Measurements from ENCODE around the gene CEP57L1. TPM values are rescaled to one million over a fixed set of nuclear protein-coding genes. Genes with fewer than 3 reads are reported as not detected.
A peak's percentile ranks its signal among the peaks of the same experiment; 100 is the strongest.
"Not testable (repeated sequence)": the region's sequence is repeated elsewhere in the genome, so short reads cannot be mapped to it uniquely, and the experiment has no call there.

The CEP57L1 gene
- total RNA-seq, 2 donors from 2014 or later = 7.7 to 11.2 TPM

DNA sequence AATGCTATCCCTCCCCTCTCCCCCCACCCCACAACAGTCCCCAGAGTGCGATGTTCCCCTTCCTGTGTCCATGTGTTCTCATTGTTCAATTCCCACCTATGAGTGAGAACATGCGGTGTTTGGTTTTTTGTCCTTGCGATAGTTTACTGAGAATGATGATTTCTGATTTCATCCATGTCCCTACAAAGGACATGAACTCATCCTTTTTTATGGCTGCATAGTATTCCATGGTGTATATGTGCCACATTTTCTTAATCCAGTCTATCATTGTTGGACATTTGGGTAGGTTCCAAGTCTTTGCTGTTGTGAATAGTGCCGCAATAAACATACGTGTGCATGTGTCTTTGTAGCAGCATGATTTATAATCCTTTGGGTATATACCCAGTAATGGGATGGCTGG is 52.9 kb downstream of the CEP57L1 start:
- intact Hi-C loops (cut with DNase I, micrococcal nuclease); ATAC-seq; DNase-seq: not testable (repeated sequence)

DNA sequence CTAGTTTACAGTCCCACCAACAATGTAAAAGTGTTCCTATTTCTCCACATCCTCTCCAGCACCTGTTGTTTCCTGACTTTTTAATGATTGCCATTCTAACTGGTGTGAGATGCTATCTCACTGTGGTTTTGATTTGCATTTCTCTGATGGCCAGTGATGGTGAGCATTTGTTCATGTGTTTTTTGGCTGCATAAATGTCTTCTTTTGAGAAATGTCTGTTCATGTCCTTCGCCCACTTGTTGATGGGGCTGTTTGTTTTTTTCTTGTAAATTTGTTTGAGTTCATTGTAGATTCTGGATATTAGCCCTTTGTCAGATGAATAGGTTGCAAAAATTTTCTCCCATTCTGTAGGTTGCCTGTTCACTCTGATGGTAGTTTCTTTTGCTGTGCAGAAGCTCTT is 53.4 kb downstream of the CEP57L1 start:
- DNase-seq; intact Hi-C loops (cut with DNase I, micrococcal nuclease); ATAC-seq: not testable (repeated sequence)

DNA sequence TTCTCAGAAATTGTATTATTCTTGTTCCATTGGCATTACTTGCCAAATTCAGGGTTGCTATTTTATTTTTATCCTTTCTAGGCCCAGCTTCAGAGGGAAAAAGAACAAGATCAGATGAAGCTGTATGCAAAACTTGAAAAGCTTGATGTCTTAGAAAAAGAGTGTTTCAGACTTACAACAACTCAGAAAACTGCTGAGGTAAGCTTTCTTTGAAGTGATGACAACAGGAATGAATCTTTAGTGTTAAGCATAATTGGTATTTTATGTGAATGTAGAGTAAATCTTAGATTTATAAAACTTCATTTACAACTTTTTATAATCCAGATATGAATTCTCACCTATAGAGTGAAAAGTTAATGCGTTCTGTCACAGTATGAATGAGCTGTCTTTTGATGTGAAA is 58.4 kb downstream of the CEP57L1 start:
- ATAC-seq = no peak
- DNase-seq = no peak
- intact Hi-C loops (cut with DNase I, micrococcal nuclease) = no loop called here

DNA sequence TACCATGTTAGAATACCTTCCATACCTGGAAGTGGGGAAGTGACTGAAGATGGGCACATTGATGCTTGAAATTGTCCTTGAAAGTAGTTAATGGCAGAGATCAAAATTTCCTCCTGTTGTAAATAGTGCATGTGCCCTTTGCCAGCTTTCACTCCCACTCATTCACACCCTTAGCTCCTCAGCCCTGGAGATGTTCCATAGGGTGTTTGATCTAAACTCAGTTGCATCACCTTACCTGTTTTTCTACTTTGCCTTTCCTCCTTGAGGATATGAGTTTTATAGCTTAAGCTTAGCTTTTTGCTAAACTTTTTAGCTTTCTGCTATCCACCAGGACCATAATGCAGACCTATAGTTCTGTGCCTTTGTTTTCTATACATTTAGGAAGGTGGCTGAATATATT is 69.0 kb downstream of the CEP57L1 start:
- intact Hi-C loops (cut with DNase I, micrococcal nuclease) = no loop called here
- DNase-seq (no peak), ATAC-seq (peak; percentile 35)

DNA sequence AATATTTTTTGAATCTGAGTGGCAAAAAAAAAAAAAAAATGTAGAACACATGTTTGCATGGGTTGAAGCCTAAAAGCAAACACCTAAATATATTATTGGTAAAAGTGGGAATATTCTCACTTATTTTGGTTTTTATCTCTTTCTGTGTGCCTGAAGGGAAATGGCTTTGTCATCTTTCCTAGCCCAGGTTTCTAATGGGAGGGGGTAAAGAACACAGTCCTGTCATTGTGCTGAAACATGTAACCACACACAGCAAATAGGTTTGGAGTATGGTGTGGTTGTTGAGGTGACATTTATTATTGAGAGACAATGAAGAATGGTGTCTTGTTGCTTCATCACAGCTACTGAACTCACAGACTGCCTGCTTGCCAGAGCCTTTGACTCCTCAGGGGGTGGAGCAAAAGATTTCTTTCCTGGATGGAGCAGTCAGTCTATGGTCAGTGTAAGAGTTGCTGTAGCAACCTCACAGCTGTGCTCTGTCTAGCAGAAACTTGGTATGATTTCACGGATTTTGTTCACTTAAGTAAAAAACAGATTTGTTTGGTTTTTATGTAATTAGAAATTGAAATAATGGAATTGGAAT is 70.2 kb downstream of the CEP57L1 start:
- DNase-seq (peak in 1 of 2 donors; percentile 39), ATAC-seq (peak; percentile 91)
- intact Hi-C loops (cut with DNase I, micrococcal nuclease) = no loop called here

DNA sequence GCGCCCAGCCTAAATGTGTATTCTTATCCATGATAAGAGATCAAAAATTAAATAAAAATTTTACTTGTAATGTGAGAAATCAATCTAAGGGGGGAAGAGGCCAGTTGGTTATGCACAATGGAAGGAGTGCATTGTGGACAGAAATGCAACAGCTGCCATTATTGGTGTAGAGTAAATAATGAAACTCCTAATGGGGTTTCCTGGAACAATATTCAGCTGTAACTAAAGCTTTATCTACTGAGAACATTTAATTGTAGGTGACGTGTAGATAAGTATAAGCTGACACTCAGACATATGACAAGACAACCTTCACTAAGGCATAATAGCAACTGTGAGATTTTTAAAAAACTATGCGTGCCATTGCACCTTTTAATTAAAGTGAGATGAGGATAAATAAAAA is 71.4 kb downstream of the CEP57L1 start:
- DNase-seq = no peak
- peak; percentile 41 for ATAC-seq
- intact Hi-C loops (cut with DNase I, micrococcal nuclease) = no loop called here

DNA sequence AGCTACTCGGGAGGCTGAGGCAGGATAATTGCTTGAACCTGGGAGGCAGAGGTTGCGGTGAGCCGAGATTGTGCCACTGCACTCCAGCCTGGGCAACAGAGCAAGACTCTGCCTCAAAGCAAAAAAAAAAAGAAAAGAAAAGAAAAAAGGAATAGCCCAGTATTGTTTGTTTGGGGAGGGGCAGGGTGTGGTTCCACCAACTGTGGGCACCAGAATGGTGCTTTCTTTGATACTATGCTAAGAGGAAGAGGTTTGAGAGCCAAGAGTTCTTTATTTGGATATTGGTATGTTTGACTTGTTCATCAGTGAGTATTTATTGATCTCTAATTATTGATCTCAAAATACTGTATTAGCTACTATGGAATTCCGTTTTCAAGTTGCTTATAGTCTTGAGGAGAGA is 72.3 kb downstream of the CEP57L1 start:
- DNase-seq (no peak), ATAC-seq (peak; percentile 75)
- intact Hi-C loops (cut with DNase I, micrococcal nuclease) = no loop called here

DNA sequence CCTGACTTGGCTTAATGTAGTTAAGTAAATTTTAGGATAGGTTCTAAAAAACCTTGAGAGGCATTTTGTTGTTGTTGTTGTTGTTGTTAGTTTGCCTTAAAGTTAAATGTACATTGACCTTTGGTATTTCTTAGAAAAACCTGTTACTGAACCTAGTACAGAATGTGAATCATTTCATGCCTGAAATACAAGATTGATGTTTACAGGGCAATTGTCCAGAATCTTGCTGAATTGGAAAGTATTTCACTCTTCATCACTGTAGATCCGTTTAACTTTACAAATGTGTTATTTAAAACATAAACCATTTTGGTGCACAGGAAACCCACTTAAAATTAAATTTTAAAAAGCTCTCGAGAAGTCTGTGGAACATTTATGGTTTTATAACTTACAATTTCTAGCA is 75.0 kb downstream of the CEP57L1 start:
- intact Hi-C loops (cut with DNase I, micrococcal nuclease) = no loop called here
- DNase-seq = no peak

DNA sequence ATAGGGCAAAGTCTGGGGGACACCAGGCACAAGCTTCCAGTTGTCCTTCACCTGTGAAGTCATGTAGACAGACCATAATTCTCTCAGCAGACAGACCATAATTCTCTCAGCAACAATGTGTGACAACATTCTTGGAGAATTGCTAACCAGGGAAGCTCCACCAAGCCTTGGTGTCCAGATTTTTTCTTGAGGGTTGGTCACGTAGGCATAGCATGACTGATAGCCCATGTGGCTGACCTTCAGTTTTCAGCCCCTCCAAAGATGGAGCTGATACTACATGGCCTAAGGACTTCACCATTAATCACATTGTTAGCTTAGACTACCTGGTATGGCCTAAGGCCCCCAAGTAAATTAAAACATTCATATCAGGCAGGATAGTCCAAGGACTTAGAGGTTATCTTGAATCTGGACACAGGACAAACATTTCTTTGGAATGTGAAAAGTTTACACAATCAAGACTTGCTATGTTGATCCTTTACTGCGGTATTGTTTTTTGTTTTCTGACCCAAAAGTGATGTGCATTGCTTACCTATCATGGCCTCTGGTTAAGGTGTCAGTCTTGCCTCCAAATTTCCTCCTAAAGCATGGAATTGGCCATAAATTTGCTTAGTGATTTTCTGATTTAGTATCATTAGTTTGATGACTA is 76.9 kb downstream of the CEP57L1 start:
- no peak for ATAC-seq
- DNase-seq = no peak
- intact Hi-C loops (cut with DNase I, micrococcal nuclease) = no loop called here

More for the DNA sequence above, 75.0 kb downstream of the CEP57L1 start:
- ATAC-seq = no peak

DNA sequence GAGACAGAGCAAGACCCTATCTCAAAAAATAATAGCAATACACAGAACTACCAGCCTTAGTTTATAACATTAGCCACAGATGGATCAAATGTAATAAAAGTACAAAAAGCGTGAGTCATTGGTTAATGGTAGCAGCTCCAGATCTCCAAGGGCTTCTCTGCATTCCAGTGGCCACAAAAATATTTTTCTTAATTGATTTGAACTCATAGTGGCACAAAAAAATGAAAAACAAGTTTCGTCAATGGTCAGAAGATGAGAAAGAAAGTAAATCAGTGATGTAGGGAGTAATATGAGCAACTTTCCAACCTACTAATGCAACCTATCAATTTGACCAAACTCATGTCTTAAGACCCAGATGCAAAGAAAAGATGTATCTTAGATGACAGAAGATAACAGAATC is 79.6 kb downstream of the CEP57L1 start:
- ATAC-seq = no peak
- DNase-seq = no peak
- intact Hi-C loops (cut with DNase I, micrococcal nuclease) = no loop called here

DNA sequence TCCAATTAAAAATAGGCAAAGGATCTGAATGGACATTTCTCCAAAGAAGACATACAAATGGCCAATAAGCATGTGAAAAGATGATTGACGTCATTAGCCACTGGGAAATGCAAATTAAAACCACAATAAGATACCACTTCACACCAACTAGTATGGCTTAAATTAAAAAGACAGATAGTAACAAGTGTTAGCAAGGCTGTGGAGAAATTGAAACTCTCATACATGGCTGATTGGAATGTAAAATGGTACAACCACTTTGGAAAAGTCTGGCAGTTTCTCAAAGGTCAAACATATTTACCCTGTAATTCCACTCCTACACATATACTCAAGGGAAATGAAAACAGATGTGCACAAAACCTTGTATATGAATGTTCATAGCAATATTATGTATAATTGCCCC is 83.6 kb downstream of the CEP57L1 start:
- ATAC-seq = no peak
- intact Hi-C loops (cut with DNase I, micrococcal nuclease) = no loop called here
- no peak for DNase-seq

DNA sequence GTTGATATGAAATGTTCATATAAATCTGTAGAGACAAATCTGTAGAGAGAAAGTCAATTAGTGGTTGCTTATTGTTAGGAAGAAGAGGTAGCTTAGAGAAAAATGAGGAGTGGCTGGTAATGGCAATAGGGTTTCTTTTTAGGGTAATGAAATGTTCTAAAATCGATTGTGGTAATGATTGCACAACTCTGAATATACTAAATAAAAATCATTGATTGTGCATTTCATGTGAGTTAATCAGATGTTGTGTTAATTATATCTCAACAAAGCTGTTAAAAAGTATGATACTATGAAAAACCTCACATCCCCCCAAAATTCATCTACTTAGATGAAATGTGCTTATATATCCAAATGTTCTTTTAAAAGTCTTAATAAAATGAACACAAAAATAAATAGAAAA is 84.2 kb downstream of the CEP57L1 start:
- DNase-seq = no peak
- no peak for ATAC-seq
- intact Hi-C loops (cut with DNase I, micrococcal nuclease) = no loop called here

DNA sequence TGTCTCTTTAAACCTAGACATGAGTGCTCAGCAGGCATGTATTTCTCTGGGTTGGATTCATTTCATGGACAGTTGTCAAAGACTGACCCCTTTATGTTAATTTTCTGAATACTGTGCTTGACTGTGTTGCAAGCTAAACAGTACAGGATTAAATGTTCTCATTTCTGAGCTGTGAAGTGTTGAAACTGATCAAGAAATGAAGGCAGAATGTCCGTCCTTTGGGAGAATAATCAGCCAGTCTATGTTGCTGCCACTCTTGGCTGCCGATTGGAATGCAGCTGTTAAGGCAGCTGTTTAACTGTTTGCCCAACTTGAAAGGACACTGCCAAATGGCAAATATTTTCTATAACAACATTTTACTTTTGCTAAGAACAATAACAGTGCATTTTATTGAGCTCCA is 87.3 kb downstream of the CEP57L1 start:
- intact Hi-C loops (cut with DNase I, micrococcal nuclease) = no loop called here
- DNase-seq (no peak), ATAC-seq (peak; percentile 47)

DNA sequence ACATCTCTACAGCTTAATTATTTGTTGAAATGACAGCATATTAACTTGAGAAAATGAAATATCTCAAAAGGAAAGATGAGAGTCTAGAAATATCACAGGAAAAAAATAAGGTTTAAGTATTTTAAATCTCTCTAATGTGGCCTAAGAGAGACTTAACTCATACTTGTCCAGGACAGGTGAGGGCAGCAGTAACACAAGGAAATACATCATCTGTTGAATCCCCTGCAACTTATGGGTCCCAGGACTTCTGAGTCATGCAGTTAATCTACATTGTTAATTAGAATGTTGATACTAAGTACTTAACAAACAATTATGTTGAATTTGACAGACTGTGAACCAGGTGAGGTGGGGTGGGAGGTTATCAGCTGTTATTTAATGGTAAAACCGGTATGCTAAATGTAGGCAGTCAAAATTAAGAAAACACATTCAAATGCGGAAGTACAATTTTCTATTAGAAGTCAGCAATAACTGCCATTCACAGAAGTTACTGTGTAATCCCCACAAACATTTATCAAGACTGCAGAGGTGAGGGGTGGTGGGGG is 87.9 kb downstream of the CEP57L1 start:
- no peak for ATAC-seq
- no peak for DNase-seq
- intact Hi-C loops (cut with DNase I, micrococcal nuclease) = no loop called here

DNA sequence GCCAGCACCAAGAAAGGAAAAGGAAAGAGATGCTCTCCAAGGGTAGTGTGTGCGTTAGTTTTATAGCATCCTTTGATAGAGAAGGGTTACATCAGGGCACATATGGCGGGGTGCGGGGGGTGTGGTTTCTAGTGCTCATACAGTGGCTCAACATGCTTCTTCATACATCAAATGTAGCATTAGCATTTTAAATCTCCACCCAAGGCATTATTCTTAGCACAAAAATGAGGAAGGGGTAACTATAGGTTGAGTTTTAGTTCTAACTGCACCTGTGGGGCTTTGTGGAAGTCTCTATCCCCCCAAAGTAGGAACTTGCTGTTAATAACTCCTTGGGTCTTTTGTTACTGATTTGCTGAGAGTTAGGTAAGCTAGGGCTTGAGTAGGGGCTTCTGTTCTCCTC is 89.3 kb downstream of the CEP57L1 start:
- intact Hi-C loops (cut with DNase I, micrococcal nuclease) = loop anchor here in 1 of 2 donors (5.0 kb wide), 1 partner anchor 198 kb away; the partner anchor contains the start of gene CD164
- DNase-seq = no peak
- no peak for ATAC-seq

DNA sequence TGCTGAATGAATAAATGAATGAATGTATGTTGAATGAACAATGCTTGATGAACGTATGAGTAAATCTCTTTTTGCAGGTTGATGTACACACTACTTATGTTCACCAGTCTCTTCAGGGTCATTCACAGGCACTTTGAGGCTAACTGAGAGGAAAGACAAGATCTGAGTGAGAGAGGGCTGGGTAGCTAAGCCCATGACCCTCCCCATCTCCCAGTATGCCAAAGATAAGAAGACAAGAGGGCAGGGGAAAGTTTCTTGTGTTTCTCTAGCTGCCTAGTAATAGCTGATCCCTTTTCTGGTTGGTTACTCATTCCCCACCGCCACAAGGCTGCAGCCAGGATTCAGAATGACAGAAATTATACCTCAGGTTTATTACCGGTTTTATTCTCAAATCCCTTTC is 90.7 kb downstream of the CEP57L1 start:
- intact Hi-C loops (cut with DNase I, micrococcal nuclease) = loop anchor here in 1 of 2 donors (5.0 kb wide), 1 partner anchor 196 kb away; the partner anchor contains the start of gene CD164
- no peak for DNase-seq
- no peak for ATAC-seq

DNA sequence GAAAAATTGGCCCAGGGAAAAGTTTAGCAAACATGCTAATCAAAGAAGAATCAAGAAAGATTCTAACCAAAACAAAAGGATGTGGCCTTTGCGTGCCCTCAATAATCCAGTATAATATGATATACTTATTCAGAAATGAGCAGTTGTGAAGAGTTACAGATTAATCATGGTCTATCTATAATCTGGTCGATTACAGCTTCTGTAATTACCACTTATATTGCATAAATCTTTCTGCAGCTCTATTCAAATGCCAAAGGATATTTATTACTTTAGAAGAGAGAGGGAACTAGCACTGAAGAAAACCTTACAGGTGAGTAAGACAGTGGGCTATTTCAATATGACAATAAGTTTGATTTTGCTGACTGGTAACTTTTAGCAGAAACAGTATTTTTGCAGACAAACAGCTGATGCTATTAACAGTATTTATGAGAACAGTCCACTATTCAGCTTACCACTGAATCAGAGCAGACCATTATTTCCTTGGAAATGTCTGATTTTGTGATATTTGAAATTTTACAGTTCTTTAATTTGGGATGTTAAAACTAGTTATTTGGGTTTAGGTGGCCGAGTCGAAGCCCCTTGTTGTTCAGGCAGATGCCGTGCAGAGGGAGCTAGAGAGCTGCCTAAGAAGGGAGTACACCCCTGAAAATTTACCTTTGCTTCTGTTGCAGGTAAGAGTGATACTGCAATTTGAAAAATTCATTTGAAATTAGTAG is 92.2 kb downstream of the CEP57L1 start:
- DNase-seq (peak; percentile 33 to 75), ATAC-seq (peak; percentile 87)
- intact Hi-C loops (cut with DNase I, micrococcal nuclease) = loop anchor here in 1 of 2 donors (5.0 kb wide), 1 partner anchor 195 kb away; the partner anchor contains the start of gene CD164

DNA sequence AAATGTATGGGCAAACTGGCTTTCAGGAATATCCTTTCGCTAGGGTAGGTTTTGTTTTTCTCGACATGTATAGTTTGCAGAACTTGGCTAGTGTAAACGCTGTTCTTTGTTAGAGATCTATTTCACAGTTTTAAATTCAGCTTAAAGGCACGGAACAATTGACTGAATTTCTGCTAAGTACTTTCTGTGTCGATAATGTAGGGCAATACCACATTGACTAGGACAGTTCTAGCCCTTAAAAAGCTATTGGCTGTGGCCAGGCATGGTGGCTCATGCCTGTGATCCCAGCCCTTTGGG is 92.8 kb downstream of the CEP57L1 start:
- intact Hi-C loops (cut with DNase I, micrococcal nuclease) = loop anchor here in 1 of 2 donors (5.0 kb wide), 1 partner anchor 194 kb away; the partner anchor contains the start of gene CD164
- DNase-seq (no peak), ATAC-seq (peak; percentile 24)

DNA sequence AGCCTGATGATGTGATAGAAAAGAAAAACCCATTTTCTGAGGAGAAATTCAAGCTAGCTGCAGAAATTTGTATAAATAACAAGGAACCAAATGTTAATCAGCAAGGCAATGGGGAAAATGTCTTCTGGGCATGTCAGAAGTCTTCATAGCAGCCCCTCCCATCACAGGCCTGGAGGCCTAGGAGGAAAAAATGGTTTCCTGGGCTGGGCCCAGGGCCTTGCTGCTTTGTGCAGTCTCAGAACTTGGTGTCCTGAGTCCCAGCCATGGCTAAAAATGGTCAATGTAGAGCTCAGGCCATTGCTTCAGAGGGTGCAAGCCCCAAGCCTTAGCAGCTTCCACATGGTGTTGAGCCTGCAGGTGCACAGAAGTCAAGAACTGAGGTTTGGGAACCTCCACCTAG is 96.1 kb downstream of the CEP57L1 start:
- ATAC-seq, DNase-seq: not testable (repeated sequence)

DNA sequence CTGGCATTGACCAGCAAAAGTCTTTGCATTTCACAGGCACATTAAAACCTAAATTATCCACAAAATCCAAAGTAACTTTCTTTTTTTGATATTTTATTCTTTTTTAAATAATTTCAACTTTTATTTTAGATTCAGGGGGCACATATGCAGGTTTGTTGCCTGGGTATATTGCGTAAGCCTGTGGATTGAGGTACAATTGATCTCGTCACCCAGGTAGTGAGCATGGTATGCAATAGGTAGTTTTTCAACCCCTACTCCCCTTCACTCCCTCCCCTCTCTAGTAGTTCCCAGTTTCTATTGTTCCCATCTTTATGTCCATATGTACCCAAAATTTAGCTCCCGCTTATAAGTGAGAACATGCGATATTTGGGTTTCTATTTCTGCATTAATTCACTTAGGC is 97.6 kb downstream of the CEP57L1 start:
- ATAC-seq (no peak), DNase-seq (no peak)
- intact Hi-C loops (cut with DNase I, micrococcal nuclease) = no loop called here

More for the DNA sequence above, 96.1 kb downstream of the CEP57L1 start:
- intact Hi-C loops (cut with DNase I, micrococcal nuclease) = not testable (repeated sequence)

Data from left colon (tissue), 2 donors.